Kidney tubule cell (primary cell): ENCODE results near the gene ENTPD8.

Experiments used
- DNase-seq: peaks from one replicate; pipeline ENCODE4 v3.0.0-alpha.2; 2018; ENCODE audit warnings: low spot score

Gene ENTPD8

GRCh38 chr9:137447722-137448601, 6.8 kb upstream of the ENTPD8 start:
- DNase-seq: no peak

DNA sequence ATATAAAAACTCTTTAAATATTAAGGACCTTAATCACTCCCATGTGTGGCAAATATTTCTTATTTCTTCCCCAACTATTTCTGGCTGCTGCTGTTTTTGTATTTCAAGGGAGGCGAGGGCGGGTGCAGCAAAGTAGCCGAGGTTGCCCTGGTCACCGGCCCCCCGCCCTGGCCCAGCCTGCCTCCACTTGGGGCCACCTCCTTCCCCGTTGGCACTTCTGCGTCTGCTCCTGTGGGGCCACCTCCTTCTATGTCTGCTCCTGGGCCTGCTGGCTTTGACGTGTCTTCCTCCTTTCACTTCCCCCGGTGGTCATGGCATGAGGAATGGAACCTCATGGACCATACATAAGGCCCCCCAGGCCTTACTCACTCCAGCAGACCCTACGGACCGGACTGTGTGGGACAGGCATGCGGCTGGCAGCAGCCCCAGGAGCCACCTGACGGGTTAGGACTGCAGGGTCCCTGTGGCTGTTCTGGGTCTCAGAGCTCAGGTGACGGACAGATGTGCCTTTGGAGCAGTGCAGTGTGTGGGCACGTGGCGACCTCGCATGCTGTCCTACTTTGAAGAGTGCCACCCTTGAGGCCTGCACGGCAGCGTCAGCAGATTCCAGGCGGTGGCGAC, 5.8 kb upstream of the ENTPD8 start:
- DNase-seq: no peak

- DNase-seq: peak; percentile 42
Measured at GRCh38 chr9:137445930-137446431, 4.8 kb upstream of the ENTPD8 start.

- peak; percentile 77 for DNase-seq
Measured at GRCh38 chr9:137445275-137445807, 4.2 kb upstream of the ENTPD8 start.

GRCh38 chr9:137444106-137444790, 3.1 kb upstream of the ENTPD8 start:
- DNase-seq: no peak

DNA sequence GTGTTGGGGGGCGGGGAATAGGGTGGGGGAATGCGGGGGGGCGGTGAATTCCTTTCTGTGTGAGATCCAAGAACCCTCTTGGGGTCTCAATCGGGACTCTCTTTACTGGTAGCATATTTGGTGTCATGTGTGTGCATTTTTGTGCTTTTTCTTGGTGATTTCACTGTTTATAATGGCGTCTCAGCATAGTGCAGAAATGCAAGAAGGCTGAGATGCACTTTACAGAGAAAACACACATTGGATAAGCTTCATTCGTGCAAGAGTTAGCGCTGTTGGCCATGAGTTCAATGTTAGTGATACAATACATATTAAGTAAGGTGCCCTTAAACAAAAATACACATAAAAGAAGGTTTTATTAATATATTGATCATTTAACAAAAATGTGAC, 771 bp upstream of the ENTPD8 start:
- DNase-seq: no peak

GRCh38 chr9:137439158-137439714, 1.9 kb downstream of the ENTPD8 start:
- DNase-seq: no peak

GRCh38 chr9:137438591-137439157, 2.5 kb downstream of the ENTPD8 start:
- no peak for DNase-seq

GRCh38 chr9:137437691-137438590, 3.2 kb downstream of the ENTPD8 start:
- no peak for DNase-seq

- no peak for DNase-seq
Measured at GRCh38 chr9:137436761-137437600, 4.2 kb downstream of the ENTPD8 start.

DNA sequence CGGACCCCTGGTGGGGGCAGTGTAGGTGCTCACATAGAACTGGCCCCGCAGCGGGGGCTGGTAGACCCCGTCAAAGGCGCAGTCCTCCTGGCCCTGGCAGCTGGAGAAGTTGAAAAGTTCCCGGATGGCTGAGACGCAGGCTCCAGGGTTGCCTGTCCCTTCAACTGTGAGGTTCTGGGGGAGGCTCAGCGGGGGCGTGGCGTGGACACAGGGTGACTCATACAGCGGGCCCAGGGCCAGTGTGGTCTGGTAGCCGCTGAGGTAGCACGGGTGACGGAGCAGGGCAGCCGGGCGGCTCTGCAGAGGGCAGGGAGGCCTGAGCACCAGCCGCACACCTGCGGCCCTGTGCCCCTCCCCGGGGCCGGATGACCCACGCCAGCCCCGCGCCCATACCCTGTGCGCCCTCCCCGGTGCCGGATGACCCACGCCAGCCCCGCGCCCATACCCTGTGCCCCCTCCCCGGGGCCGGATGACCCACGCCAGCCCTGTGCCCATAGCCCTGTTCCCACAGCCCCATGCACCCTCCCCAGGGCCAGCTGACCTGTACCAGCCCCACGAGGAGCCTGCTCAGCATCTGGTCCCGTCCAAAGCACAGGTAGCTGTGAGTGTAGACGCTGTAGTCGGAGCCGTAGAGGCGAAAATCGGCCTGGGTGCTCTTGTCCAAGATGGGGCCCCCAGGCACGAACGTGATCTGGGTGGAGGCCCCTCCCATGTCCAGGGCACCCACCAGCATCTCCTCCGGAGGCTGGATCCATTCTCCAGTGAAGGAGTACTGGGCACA, 5.0 kb downstream of the ENTPD8 start:
- peak; percentile 93 for DNase-seq

- no peak for DNase-seq
Measured at GRCh38 chr9:137435381-137435891, 5.7 kb downstream of the ENTPD8 start.

DNA sequence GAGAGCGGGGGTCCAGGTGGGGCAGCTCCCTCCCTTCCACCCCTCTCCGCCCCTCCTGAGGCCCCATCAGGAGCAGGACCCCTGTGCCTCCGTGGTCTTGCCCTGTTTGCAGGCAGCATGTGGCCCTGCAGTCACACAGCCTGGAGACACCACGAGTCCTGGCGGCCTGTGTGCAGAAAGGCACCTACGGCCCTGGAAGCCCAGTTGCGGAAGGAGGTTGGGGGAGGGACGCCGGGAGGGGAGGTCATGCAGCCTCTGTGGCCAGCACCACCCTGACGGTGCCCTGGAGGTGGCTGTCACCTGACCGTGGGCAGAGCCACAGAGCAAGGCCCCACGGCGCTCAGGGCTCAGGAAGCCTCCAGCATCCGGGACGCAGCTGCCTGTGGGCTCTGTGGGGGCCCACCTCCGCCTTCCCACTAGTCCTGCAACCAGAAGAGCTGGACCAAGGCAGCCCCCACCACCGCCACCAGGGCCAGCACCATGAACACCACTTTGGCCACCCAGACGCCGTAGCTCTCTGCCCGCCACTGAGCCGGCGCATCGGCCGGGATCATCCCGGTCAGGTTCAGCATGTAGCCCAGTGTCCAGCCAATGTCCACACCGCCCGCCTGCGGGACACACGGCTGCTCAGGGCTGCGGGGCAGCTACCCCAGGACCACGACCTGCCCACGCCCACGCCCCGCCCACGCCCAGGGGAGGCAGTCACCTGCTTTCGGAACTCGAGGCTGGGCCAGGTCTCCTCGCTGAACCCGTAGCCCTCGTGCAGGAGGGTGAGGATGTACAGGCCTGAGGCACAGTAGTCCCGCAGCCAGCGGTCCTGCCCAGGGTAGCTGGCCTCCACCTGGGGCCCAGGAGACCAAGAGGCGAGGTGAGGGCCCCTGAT, 6.4 kb downstream of the ENTPD8 start:
- no peak for DNase-seq

DNA sequence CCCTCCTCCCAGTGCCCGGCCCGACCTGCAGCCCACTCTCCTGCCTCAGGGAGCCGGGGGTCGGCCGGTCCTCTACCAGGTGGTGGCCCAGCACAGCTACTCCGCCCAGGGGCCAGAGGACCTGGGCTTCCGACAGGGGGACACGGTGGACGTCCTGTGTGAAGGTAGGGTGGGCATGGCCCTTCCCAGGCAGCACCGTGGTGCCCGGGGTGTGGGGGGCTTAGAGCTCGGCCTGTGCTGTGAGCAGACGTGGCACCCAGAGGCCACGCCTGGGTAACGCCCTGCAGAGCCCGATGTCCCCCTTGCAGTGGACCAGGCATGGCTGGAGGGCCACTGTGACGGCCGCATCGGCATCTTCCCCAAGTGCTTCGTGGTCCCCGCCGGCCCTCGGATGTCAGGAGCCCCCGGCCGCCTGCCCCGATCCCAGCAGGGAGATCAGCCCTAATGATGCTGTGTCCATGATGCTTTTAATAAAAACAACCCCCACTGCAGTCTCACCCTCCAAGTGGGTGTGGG, 7.2 kb downstream of the ENTPD8 start:
- no peak for DNase-seq

GRCh38 chr9:137433349-137433915, 7.7 kb downstream of the ENTPD8 start:
- no peak for DNase-seq

DNA sequence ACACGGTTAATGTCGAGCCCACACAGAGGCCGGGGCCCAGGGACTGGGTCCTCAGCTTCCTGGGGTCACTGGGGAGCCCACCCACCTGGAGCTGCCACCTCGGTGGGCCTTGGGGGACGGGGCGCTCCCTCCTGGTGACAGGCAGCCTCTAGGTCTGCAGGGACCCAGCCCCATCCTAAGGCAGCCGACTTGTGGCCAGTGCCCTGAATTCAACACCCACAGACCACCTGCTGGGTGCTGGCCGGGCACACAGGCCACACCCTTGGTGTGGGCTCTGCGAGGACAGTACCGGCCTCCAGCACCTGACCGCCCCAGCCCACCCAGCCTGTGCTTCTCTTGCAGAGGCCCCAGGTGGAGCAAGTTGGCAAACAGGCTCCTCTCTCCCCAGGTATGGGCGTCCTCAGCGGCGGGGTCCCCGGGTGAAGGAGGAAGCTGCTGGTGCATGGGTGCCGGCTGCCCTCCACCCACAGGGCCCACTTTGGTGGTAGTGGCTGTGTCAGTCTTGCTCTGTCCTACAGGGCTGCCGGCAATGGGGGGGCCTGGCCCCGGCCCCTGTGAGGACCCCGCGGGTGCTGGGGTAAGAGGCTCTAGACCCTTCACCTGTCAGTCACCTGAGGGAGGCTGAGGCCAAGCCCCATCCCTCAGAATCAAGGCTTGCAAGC, 8.3 kb downstream of the ENTPD8 start:
- DNase-seq: no peak
